HG03460 (cell line): ENCODE results near the gene PIEZO2.
"Not testable (repeated sequence)": the region's sequence is repeated elsewhere in the genome, so short reads cannot be mapped to it uniquely, and the experiment has no call there.

Experiments used
- ATAC-seq: cut with Tn5 transposase; IDR thresholded peaks from one replicate; pipeline ENCODE4 v1.9.1; 2021; ENCODE audit not compliant: unreplicated experiment

Gene PIEZO2

GRCh38 chr18:10642915-10643524 is 506.3 kb downstream of the PIEZO2 start:
- peak; percentile 74 for ATAC-seq

- not testable (repeated sequence) for ATAC-seq
Observed at GRCh38 chr18:10638539-10638885, 510.9 kb downstream of the PIEZO2 start.

GRCh38 chr18:10637858-10638538 is 511.4 kb downstream of the PIEZO2 start:
- not testable (repeated sequence) for ATAC-seq

- ATAC-seq, result peak; percentile 97
Observed at GRCh38 chr18:10629076-10629475, 520.3 kb downstream of the PIEZO2 start.

- not testable (repeated sequence) for ATAC-seq
Observed at GRCh38 chr18:10626606-10627213, 522.7 kb downstream of the PIEZO2 start.

GRCh38 chr18:10623606-10624005 is 525.8 kb downstream of the PIEZO2 start:
- ATAC-seq, result not testable (repeated sequence)

GRCh38 chr18:10622982-10623381 is 526.4 kb downstream of the PIEZO2 start:
- not testable (repeated sequence) for ATAC-seq

- not testable (repeated sequence) for ATAC-seq
Observed at GRCh38 chr18:10620670-10621329, 528.6 kb downstream of the PIEZO2 start.
